ENCODE data around the gene CDH1.

CDH1 gene

GRCh38 chr16:68781784-68782183, 44.7 kb downstream of the CDH1 start:
- Histone ChIP-seq H3K4me3 (ENCODE audit: low read depth, low read length) (no peak overlapping the region), H3K36me3 (replicated peaks) (no peaks in the 10 kb centered on the region), H3K27me3 (replicated peaks) (no peaks in the 10 kb centered on the region), H3K27ac (no peak overlapping the region)
- no peak for DNase-seq
- TF ChIP-seq CTCF (IDR thresholded peaks at IDR 0.05; ENCODE audit: low read depth, low read length, missing control alignments), result no peak
- in situ Hi-C loops (cut with HindIII; ENCODE audit: low pct_ligation_motif_present, low sequenced_read_pairs), result no loop called here

- Histone ChIP-seq H3K27me3 (replicated peaks) (no peaks in the 10 kb centered on the region), H3K27ac (no peak overlapping the region), H3K4me3 (ENCODE audit: low read depth, low read length) (no peak overlapping the region), H3K36me3 (replicated peaks) (no peaks in the 10 kb centered on the region)
- in situ Hi-C loops (cut with HindIII; ENCODE audit: low pct_ligation_motif_present, low sequenced_read_pairs), result no loop called here
- DNase-seq, result no peak
- no peak for TF ChIP-seq CTCF (IDR thresholded peaks at IDR 0.05; ENCODE audit: low read depth, low read length, missing control alignments)
These were observed 45.4 kb downstream of the CDH1 start for GRCh38 chr16:68782198-68783174.

GRCh38 chr16:68784226-68784625, 47.1 kb downstream of the CDH1 start:
- Histone ChIP-seq H3K4me3 (ENCODE audit: low read depth, low read length) (no peak overlapping the region), H3K27ac (no peak overlapping the region), H3K36me3 (replicated peaks) (no peaks in the 10 kb centered on the region), H3K27me3 (replicated peaks) (no peaks in the 10 kb centered on the region)
- in situ Hi-C loops (cut with HindIII; ENCODE audit: low pct_ligation_motif_present, low sequenced_read_pairs), result no loop called here
- no peak for TF ChIP-seq CTCF (IDR thresholded peaks at IDR 0.05; ENCODE audit: low read depth, low read length, missing control alignments)
- DNase-seq, result no peak

GRCh38 chr16:68784721-68785120, 47.6 kb downstream of the CDH1 start:
- TF ChIP-seq CTCF (IDR thresholded peaks at IDR 0.05; ENCODE audit: low read depth, low read length, missing control alignments), result no peak
- Histone ChIP-seq H3K36me3 (replicated peaks) (no peaks in the 10 kb centered on the region), H3K4me3 (ENCODE audit: low read depth, low read length) (no peak overlapping the region), H3K27ac (no peak overlapping the region), H3K27me3 (replicated peaks) (no peaks in the 10 kb centered on the region)
- in situ Hi-C loops (cut with HindIII; ENCODE audit: low pct_ligation_motif_present, low sequenced_read_pairs), result no loop called here
- no peak for DNase-seq

- DNase-seq, result no peak
- H3K4me3 ChIP-seq (ENCODE audit: low read depth, low read length), result no peak overlapping the region
- H3K27me3 ChIP-seq (replicated peaks), result no peaks in the 10 kb centered on the region
- in situ Hi-C loops (cut with HindIII; ENCODE audit: low pct_ligation_motif_present, low sequenced_read_pairs), result no loop called here
- TF ChIP-seq CTCF (IDR thresholded peaks at IDR 0.05; ENCODE audit: low read depth, low read length, missing control alignments), result no peak
- no peaks in the 10 kb centered on the region for H3K36me3 ChIP-seq (replicated peaks)
- H3K27ac ChIP-seq, result no peak overlapping the region
These were observed 48.6 kb downstream of the CDH1 start for GRCh38 chr16:68785715-68786114.
